Measurements from ENCODE around the gene ATG2B. TPM values are rescaled to one million over a fixed set of nuclear protein-coding genes. Genes with fewer than 3 reads are reported as not detected.

ATG2B gene
- total RNA-seq, 4 donors from 2014 or later: 26.4 to 44.9 (median 37.6) TPM

DNA sequence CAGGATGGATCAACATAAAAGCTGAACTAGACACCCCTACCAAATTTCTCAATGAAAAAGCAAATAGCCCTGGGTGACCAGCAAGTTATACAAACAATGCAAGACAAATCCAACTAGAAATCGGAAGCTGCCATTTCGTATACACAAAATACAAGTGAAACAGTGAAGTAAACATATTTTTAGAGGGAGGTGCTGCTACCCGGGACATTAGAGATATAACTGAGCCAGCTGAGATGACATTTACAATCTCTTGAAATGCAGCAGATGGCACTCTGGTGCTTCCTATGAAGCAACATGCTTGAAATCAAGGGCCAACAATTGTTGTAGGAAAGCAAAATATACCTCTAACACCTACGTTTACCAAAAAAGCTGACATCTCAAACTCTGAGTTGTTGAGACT is 81.7 kb downstream of the ATG2B start:
- Histone ChIP-seq H3K4me1 (no peaks in the 10 kb centered on the region), H3K36me3 (peaks cover 0 to 70% (median 0%) of the 10 kb centered on the region in 3 donors), H3K27ac (no peak overlapping the region), H3K4me3 (no peak overlapping the region), H3K9me3 (peaks cover 0 to 20% (median 1%) of the 10 kb centered on the region in 4 donors), H3K27me3 (no peaks in the 10 kb centered on the region)
- no peak for TF ChIP-seq EP300 (IDR thresholded peaks at IDR 0.05)
- TF ChIP-seq POLR2A (IDR thresholded peaks at IDR 0.05): no peak
- TF ChIP-seq, protein P1, sequence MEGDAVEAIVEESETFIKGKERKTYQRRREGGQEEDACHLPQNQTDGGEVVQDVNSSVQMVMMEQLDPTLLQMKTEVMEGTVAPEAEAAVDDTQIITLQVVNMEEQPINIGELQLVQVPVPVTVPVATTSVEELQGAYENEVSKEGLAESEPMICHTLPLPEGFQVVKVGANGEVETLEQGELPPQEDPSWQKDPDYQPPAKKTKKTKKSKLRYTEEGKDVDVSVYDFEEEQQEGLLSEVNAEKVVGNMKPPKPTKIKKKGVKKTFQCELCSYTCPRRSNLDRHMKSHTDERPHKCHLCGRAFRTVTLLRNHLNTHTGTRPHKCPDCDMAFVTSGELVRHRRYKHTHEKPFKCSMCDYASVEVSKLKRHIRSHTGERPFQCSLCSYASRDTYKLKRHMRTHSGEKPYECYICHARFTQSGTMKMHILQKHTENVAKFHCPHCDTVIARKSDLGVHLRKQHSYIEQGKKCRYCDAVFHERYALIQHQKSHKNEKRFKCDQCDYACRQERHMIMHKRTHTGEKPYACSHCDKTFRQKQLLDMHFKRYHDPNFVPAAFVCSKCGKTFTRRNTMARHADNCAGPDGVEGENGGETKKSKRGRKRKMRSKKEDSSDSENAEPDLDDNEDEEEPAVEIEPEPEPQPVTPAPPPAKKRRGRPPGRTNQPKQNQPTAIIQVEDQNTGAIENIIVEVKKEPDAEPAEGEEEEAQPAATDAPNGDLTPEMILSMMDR (IDR thresholded peaks at IDR 0.05): no peak
- 67 to 68% methylated on average over 4 of the region's 4 CpGs for WGBS, 2 donors
- DNase-seq (ENCODE audit: low spot score in 2 of 2): no peak

GRCh38 chr14:96280104-96280503 is 83.0 kb downstream of the ATG2B start:
- Histone ChIP-seq H3K27ac (no peak overlapping the region), H3K9me3 (peaks cover 0 to 20% (median 1%) of the 10 kb centered on the region in 4 donors), H3K4me1 (peaks cover 0 to 12% (median 0%) of the 10 kb centered on the region in 4 donors), H3K36me3 (peaks cover 0 to 58% (median 0%) of the 10 kb centered on the region in 3 donors), H3K4me3 (no peak overlapping the region), H3K27me3 (no peaks in the 10 kb centered on the region)
- TF ChIP-seq, protein P1 (IDR thresholded peaks at IDR 0.05): no peak
- no peak for TF ChIP-seq POLR2A (IDR thresholded peaks at IDR 0.05)
- no peak for DNase-seq (ENCODE audit: low spot score in 2 of 2)
- whole genome bisulfite sequencing, 2 donors: 91 to 92% methylated on average over 2 of the region's 2 CpGs

DNA sequence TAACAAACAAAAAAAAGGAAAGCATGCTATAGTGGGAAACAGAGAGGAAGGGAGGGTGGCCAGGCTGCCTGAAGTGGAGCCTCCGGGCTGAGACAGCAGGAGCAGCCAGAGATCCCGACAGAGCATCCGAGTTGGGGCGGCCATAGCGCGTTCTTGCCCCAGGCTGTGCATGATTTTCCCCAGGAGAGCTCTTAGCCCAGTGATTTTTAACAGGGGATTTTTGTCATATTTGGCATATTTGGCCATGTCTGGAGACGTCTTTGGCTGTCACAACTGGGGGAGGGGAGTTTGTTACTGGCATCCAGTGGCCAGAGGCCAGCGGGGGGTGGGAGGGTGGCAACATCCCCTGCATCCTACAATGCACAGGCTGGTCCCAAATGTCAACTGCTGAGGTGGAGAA is 83.6 kb downstream of the ATG2B start:
- Histone ChIP-seq H3K36me3 (peaks cover 0 to 53% (median 0%) of the 10 kb centered on the region in 3 donors), H3K9me3 (peaks cover 0 to 20% (median 1%) of the 10 kb centered on the region in 4 donors), H3K27ac (no peak overlapping the region), H3K4me1 (peaks cover 0 to 17% (median 0%) of the 10 kb centered on the region in 4 donors), H3K4me3 (no peak overlapping the region), H3K27me3 (no peaks in the 10 kb centered on the region)
- DNase-seq (ENCODE audit: low spot score in 2 of 2): no peak
- TF ChIP-seq EP300 (IDR thresholded peaks at IDR 0.05) (no peak), POLR2A (IDR thresholded peaks at IDR 0.05) (no peak)
- TF ChIP-seq, protein P1 (IDR thresholded peaks at IDR 0.05): no peak
- WGBS, 2 donors: 57% methylated on average over 8 of the region's 8 CpGs

DNA sequence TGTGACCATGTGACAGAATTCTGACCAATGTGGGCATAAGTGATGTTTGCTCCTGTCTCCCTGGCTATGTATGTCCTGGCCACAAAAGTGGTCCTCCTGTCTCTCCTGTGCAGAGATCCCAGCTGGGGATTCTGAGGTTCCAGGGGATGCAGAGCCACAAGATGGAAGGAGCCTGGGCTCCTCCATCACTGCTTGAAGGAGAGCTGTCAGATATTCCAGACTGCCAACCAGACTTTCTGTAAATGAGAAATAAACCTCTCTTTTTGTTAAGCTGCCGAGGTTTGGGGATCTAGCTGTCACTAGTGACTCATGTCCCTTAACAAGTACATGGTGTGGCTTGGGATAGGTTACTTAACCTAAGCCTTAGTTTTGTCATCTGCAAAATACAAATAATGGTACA is 85.3 kb downstream of the ATG2B start:
- TF ChIP-seq, protein P1 (IDR thresholded peaks at IDR 0.05): no peak
- TF ChIP-seq EP300 (IDR thresholded peaks at IDR 0.05) (no peak), POLR2A (IDR thresholded peaks at IDR 0.05) (no peak)
- Histone ChIP-seq H3K27ac (no peak overlapping the region), H3K4me1 (peaks cover 0 to 17% (median 0%) of the 10 kb centered on the region in 4 donors), H3K9me3 (peaks cover 0 to 20% (median 1%) of the 10 kb centered on the region in 4 donors), H3K4me3 (no peak overlapping the region), H3K36me3 (peaks cover 0 to 37% (median 0%) of the 10 kb centered on the region in 3 donors), H3K27me3 (no peaks in the 10 kb centered on the region)
- WGBS, 2 donors: 94 to 100% methylated on average over 1 of the region's 1 CpG
- no peak for DNase-seq (ENCODE audit: low spot score in 2 of 2)

- peak in 1 of 2 donors; percentile 38 for TF ChIP-seq EP300 (IDR thresholded peaks at IDR 0.05)
- TF ChIP-seq, protein P1 (IDR thresholded peaks at IDR 0.05): peak; percentile 80 to 94 (median 89)
- TF ChIP-seq POLR2A (IDR thresholded peaks at IDR 0.05): no peak
- Histone ChIP-seq H3K9me3 (peaks cover 0 to 42% (median 1%) of the 10 kb centered on the region in 4 donors), H3K4me1 (peaks cover 0 to 17% (median 0%) of the 10 kb centered on the region in 4 donors), H3K27ac (peak overlapping the region in 1 of 4 donors; percentile 26), H3K27me3 (no peaks in the 10 kb centered on the region), H3K4me3 (no peak overlapping the region), H3K36me3 (peaks cover 0 to 24% (median 0%) of the 10 kb centered on the region in 3 donors)
- WGBS, 2 donors: 17% methylated on average over 17 of the region's 17 CpGs
- DNase-seq (ENCODE audit: low spot score in 2 of 2): peak; percentile 49 to 68
Observed at GRCh38 chr14:96275177-96276112, 87.7 kb downstream of the ATG2B start.

Measured in tibial nerve (tissue), 4 donors.